ENCODE measurements around the gene TUBGCP2.
A peak's percentile ranks its signal among the peaks of the same experiment; 100 is the strongest.

Gene TUBGCP2

GRCh38 chr10:133308421-133309099 lies at the start of gene TUBGCP2, which contains the start of gene ZNF511:
TSS of gene TUBGCP2 (minus strand) at chr10:133308872. CDS start at chr10:133302941, 5,931 bp downstream.
TSS of gene ZNF511 (plus strand) at chr10:133308914. CDS start at chr10:133308944, 30 bp downstream.
- DNase-seq, result peak; percentile 83 to 84

- peak; percentile 56 to 62 for DNase-seq
Observed at GRCh38 chr10:133357285-133358161, 48.9 kb upstream of the TUBGCP2 start, which contains the start of gene FUOM. TSS of gene FUOM (minus strand) at chr10:133358019. CDS start at chr10:133358007, 12 bp downstream.

- DNase-seq, result no peak
Observed at GRCh38 chr10:133356549-133357284, 48.0 kb upstream of the TUBGCP2 start.

- no peak for DNase-seq
Observed at GRCh38 chr10:133355991-133356390, 47.3 kb upstream of the TUBGCP2 start.

- no peak for DNase-seq
Observed at GRCh38 chr10:133355266-133355665, 46.6 kb upstream of the TUBGCP2 start.

GRCh38 chr10:133354672-133355240 lies 46.1 kb upstream of the TUBGCP2 start:
- no peak for DNase-seq

GRCh38 chr10:133353988-133354605 lies 45.4 kb upstream of the TUBGCP2 start:
- DNase-seq, result no peak

- DNase-seq, result no peak
Observed at GRCh38 chr10:133353202-133353959, 44.7 kb upstream of the TUBGCP2 start.

DNA sequence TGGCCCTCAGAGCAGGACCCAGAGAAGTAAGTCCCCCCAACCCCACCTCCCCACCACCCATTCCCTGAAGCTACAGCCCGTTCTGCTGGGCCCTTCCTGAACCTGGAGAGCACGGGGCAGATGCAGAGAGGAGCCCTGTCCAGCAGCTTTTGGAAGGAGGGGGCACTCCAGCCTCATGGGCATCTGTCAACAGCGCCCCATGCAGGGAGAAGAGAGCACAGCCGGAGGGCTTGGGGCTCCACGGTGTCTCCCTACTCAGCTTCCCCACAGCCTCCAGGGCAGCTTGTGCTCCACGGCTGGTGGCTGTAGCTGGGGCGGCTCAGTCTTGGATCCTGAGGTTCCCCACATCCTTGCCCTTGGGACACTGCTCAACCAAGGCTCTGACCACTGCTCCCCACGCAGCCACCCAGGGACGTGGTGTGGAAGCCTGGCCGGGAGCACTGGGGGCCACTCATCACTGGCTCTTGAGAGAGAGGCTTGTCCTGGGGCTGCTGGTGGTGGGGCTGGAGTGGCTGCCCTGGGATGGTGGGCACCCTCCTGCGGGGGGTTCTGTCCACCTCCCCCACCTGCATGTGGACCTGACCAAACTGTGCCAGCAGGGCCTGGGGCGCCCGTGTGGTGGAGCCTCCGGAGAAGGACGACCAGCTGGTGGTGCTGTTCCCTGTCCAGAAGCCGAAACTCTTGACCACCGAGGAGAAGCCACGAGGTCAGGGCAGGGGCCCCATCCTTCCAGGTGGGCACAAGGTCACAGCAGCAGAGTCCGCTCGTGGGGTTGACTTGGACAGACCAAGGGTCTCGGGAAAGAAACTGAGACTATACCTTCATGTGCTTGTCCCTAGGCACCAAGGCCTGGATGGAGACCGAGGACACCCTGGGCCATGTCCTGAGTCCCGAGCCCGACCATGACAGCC lies 43.0 kb upstream of the TUBGCP2 start:
- DNase-seq, result no peak

DNA sequence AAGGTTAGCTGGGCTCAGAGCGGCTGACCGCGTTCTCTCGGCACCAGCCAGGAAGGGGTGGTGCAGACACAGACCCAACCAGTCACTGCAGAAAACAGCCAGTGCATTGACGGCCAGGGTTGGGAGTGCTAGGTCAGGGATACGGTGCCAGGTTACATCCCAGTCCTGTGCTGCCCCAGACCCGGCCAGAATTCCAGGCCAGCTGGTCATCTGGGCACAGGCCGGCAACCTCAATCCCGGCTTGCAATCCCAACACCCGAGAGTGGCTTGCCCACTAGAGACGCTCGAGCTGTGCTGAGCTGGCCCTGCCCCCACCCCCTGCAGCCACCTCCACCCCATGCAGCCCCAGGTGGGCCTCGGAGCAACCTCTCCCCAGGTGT lies 42.3 kb upstream of the TUBGCP2 start:
- no peak for DNase-seq

DNA sequence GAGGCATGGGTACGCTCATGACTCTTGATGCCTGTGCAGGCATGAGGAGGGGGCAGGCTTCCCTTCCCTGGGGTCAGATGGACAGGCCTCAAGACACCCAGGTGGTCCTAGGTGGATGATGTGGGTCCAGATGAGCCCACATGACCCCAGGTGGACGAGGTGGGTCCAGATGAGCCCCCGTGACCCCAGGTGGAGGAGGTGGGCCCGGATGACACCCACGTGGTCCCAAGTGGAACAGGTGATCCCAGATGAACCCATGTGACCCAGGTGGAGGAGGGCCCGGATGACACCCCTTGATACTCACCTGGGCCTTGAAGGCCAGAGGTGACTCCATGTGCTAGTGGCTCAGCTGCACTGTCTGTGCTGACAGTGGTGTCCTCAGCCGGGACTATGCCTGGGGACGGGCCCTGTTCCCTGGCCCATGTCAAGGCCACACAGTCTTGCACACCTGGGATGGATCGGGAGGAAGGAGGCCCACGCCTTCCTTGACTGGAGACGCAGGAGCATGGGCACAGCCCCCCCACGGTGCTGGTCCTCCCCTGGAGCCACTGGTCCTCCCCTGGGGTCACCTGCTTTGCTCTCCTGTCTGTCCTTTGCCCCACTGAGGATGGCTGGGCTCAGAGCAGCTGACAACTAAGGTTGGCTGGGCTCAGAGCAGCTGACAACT lies 41.7 kb upstream of the TUBGCP2 start:
- no peak for DNase-seq

GRCh38 chr10:133349577-133350011 lies 40.9 kb upstream of the TUBGCP2 start:
- no peak for DNase-seq

- DNase-seq, result no peak
Observed at GRCh38 chr10:133349160-133349568, 40.5 kb upstream of the TUBGCP2 start.

DNA sequence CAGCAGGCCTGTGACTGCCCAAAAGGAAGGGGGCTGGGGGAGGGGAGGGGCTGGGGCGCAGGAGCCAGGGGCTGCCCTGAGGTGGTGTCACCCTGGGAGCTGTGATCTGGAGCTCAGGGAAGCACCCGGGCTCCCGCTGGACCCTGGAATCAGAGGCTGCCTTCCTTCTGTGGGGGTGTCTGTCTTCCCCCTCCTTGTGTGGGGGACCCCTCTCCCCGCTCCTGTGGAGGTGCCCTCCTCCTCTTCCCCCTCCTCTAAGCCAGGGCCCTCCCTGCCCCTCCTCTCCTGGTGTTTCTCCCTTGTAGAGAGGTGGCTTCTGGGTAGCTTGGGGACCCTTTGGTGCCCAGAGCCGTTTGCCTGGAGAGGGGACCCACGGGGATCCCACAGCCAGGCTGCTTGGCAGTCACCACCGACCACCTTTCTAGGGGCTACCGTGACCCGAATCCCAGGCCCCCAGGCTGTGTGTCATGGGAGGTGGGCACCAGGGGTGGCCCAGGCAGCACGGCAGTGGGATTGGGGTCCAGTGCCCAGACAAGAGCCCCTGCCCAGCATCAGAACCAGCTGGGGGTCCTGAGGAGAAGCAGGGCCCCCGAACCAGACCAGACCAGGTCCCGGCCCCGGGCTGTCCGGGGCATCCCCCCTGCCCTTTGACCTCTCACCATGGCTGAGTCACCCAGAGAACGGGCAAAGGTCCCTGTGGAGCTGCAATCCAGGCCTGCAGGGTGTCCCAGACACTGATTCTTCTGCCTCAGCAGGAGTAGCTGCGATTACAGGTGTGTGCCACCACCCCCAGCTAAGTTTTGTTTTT lies 39.2 kb upstream of the TUBGCP2 start:
- DNase-seq, result no peak

DNA sequence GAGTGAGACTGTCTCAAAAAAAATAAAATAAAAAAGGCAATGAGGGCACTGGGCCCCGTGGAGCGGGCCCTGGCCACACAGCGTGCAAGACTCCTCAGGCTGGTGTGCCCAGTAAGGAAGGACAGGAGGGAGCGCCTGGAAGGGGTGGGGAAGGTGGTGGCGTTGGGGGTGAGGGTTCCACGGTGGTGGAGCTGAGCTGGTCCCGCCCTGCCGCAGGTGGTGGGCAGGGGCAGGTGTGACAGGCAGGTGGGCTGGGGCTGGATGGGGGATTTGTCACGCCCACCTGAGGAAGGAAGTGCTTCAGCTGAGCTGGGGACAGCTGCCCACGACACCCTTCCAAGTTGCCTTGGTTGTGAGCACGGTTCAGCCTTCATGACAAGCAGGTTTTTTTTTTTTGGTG lies 37.7 kb upstream of the TUBGCP2 start:
- no peak for DNase-seq

DNA sequence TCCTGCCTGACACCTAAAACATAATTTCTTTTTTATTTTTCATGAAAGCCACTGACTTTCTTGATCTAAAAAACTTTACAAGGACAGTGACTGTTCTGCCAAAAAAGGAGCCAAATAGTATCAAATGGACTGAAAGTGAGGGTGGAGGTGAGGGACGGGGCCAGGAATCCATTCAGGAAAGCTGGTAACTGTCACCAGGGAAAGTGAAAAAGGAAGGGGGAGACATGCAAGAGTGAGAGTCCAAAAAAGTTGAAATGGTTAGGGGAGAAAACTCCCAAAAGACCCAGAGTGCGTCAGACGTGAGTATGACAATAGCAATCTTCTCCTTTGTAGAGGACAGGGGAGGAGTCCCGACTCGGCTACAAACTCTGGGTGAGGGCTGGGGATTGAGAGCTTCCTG lies 35.6 kb upstream of the TUBGCP2 start:
- DNase-seq, result no peak

- no peak for DNase-seq
Observed at GRCh38 chr10:133343558-133343957, 34.9 kb upstream of the TUBGCP2 start.

DNA sequence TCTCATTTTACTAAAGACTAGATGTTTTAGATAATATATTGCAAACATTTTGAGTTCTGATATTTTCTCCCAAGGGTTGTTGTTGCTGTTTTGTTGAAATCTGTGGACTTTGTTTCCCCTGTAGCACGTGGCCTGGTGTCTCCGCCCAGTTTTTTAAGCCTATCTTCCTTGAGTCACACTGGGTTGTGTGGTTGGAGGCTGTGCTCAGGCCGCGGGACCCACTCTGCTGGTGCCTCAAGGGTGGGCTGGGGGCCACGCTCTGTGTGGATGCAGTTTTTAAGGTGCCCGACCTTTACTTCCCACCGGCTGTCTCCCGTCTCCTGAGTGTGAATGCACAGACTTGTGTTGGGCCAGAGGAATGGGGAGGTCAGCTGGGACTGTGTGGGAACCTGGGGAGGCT lies 34.3 kb upstream of the TUBGCP2 start:
- no peak for DNase-seq

DNA sequence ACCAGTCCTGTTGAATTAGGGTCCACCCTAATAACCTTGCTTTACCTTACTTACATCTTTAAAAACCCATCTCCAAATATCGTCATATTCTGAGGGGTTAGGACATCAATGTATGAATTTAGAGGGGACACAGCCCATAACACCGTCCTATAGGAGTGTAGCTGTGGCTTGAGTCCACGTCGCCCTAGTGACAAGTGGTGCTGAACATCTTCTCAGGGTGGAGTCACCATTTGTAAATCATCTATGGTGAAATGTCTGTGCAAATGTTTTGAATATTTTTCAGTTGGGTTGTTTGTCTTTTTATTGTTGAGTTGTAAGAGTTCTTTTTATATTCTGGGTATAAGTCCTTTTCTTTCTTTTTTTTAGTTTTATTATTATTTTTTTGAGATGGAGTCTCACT lies 33.3 kb upstream of the TUBGCP2 start:
- no peak for DNase-seq
